Occipital lobe (tissue), 2 donors: ENCODE measurements around the gene GDF9. TPM values are rescaled to one million over a fixed set of nuclear protein-coding genes. Genes with fewer than 3 reads are reported as not detected.

Source experiments
- DNase-seq: peaks from one replicate; lab custom pipeline; 2025; lab: John Stamatoyannopoulos, UW
- total RNA-seq: library from RNA; depleted of rRNA; stranded (reverse); fragments of >200 nt; gene quantifications from one replicate; pipeline ENCODE4 v1.2.3, GENCODE V29; 2014

The GDF9 gene
- total RNA-seq, 1 donor from 2014 or later, result 1.9 TPM

DNA sequence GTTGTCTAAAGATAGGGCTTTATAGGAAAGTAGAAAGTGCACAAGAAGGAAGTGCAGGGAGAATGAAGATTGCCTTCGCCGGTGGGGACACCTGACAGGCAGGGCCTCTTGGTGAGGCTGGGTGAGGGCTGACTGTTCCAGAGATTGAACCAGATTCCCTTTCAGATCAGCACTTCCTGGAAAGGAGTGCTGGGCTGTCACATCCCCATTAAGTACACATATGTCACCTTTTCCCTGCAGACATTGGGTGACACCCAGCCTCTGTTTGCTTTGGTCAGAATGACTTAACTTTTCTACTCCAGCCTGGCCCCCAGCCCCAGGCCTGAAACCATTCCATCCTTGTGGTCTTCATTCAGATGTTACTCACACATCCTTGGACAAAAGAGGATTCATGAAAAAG, 28.4 kb downstream of the GDF9 start:
- no peak for DNase-seq

- no peak for DNase-seq
Observed at GRCh38 chr5:132836852-132837251, 29.4 kb downstream of the GDF9 start.

- no peak for DNase-seq
Observed at GRCh38 chr5:132834057-132834456, 32.2 kb downstream of the GDF9 start.

DNA sequence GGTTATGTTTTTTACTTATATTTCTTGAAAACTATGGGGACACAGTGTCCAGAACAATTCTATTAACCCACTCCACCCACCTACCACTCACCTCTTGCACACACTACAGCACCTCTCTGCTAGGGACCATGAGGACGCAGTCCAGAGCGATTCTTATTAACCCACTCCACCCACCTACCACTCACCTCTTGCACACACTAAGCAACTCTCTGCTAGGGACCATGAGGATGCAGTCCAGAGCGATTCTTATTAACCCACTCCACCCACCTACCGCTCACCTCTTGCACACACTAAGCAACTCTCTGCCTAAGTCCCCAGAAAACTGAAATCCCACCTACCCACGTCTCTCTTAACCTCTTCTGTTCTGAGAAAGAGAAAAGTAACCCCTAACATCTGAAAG, 33.7 kb downstream of the GDF9 start:
- no peak for DNase-seq

DNA sequence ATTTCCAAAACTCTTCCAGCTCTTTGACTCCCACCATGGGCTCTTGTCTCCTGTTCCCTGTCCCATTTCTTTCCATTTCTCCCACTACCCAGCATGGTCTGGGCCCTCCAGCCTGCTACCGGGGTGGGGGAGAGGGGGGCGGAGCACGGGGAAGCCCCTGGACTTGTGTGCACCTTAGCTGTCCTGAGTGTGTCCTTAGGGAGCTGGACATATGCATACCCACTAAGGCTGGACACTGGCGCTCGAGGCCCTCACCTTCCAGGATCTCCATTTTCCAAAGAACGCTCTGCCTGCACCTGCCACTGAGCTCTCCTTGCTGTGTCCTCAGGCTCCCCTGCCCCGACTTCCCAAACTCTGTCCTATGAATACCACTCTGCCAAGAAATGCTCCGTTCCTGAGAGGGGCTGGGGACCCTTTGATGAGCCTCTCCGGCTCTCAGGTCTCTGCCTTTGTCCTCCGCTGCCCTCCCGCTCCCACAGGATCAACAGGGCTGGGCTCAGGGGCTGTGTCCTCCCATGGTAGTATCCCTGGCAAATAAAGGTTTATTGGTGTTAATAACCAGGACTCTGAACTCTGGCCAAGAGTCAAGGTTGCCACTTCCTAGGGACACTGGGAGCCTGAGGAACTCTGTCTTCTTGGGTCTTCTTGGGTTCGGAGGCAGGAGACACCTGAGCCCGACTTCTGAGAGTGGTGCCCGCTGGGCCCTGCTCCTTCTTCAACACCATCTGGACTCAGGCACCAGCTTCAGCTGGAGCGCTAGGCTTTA, 35.0 kb downstream of the GDF9 start:
- no peak for DNase-seq

DNA sequence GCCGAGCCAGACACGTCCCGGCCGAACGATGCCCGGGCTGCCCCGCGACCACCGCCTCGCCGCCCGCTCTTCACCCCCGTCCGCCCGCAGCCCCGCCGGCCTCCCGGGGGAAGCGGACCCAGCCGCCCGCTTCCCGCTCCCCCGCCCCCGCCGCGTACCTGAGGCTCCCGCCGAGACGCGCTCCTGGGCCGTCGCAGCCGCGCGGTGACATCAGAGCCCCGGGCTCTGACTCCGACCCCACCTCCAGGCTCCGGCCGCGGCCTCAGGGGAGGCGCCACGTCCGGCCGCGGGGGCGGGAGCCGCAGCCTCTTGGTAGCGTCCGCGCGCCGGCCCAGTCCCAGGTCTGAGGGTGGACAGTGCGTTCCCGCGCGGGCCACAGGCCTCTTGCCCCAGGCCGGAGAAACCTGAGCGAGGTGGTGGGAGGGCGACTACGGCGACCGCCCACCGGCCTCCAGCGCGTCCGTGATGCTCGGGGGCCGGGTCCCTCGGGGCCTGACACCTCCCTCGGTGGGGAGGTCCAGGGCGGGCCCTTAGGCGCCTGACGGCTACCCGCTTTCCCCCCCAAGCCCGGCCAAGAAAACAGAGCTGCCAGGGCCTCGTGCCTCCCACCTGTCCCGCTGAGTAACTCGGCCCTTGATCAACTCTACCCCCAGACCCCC, 35.7 kb downstream of the GDF9 start, which contains the start of gene SHROOM1:
SHROOM1 (minus strand) TSS at position 212 of the 659 bp plus-strand sequence. CDS start 4,507 bp downstream, outside the sequence.
- DNase-seq, result no peak

DNA sequence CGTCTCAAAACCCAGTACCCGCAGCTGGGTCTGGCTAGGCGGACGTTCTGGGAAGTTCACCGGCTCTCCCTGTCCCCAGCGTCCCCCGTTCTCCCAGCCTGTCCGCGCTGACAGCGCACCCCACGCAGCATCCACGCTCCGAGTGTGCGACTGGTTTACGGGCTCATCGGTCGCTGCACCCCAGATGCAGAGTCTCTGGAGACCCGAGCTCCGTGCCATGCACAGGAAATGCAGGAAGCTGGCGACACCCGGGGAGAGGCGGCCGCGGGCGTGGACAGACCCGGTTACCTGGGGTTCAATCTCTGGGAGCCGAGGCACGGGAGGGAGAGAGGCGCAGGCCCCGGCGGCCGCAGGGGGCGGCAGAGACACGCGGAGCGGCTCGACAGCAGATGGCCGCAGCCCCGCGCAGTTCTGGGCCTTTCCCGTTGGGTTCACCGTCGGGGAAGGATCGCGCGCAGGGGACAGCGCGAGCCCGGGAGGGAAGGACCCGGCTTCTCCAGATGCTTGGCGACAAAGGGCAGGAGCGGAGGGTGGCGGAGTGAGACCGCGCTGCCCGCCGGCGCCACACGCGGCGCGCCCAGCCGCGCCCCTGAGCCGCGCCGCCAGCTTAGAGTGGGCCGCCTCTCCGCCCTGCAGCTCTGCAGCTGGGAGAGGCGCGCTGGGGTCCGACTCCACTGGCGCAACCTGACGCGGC, 36.4 kb downstream of the GDF9 start:
- DNase-seq, result peak; percentile 56

DNA sequence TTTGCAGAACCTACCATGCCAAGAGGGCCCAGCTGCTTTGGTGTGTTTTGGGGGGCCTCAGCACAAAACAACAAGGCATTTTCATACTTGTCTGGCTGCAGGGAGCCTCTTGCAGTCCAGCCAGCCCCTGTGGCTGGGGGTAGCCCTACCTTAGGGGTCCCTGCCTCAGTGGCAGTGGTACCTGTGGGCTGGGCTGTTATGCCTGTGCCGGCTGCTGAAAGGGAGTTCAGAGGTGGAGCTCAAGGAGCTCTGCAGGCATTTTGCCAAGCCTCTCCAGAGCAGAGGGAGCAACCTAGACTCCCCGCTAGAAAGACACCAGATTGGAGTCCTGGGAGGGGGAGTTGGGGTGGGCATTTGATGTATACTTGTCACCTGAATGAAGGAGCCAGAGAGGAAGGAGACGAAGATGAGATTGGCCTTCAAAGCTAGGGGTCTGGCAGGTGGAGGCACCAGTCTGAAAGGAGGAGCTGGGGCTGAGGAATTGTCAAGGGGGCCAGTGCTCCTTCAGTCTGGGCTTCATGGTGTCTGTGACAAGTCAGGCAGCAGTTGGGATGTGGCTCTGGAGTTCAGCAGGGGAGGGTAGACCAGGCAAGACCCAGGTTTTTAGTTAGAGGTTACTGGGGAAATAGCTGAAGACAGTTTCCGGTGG, 37.3 kb downstream of the GDF9 start:
- no peak for DNase-seq

DNA sequence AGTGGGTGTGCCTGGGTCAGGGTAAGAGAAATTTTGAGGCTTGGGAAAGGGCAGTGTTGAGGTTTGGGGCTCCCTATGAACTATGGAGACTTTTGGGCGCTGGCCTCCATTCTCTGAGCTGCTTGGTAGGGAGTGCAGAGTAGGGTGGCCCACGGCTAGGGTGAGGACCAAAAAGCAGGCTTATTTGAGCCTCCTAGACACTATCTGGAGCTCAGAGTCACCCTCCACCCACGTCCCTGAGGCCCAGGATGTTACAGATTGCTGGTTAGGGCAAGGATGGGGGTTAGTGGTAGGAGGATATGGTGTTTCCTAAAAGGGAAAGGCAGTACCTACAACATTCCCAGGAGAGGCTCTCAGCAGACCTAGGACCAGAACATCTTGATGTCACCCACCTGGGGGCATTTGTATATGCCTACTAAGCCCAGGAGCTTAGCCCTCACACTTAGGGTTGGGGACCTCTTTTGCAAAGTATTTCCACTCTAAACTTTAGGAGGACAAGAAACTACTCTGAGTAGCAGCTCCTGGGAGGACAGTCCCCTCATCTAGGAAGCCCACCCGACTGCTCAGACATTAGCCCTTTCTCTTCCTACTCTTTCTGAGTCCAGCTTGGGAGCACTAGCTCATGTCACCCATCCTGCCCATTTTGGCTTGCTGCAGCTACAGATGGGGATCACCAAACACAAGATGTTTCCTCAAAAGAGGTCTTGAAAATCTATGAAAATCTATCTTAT, 38.2 kb downstream of the GDF9 start:
- DNase-seq, result no peak

DNA sequence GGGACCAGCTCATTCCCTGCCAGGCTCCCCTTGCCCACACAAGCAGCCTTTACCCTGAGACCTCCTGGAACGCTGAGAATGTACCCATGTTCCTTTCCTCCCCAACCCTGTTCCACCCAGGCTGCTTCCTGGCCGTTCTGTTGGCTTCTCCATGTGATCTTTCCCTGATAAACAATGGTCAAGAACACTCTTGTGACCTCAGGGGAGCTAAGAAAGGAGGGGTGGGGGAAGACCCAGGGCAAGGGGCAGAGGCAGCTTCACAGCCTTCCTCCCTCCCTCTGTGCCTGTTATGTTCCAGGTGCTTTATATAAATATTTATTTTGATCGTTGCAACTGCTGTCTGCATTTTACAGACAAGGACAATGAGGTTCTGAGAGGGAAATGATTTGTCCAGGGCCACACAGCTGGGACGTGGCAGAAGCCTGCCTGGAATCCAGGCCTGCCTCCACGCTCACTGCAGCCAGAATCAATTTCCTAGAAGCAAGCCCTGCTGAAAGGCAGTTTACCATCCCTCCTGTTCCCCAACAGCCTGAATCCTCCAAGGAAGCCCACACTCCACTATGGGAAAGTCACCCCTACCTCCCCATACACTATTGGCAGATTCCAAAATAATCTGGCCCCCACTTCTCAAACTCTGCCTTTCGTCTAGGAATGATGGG, 39.7 kb downstream of the GDF9 start:
- DNase-seq, result no peak

DNA sequence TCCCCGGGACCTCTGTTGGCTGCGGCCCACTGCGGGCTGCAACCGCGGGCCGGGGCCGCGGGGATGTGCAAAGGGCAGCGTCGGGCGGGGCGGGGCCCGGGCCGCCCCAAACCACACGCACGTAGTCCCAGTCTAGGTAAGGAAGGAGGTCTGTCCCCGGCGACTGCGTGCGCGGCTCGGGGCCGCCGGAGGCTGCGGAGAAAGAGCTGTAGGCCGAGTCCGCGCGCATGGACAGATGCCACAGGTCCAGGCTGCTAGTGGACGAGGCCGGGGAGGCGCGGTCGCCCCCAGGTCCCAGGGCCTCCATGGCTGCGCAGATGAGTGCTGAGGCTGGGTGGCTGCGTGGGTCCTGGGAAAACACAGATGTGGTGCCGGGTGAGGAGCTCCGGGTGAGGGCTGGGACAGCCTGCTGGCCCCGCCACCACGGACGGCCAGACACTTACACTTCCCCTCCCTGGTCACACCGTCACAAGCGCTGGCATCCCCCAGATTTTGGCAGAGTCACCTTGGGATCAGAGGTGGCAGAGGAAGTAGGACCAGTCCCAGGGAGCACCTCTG, 40.4 kb downstream of the GDF9 start:
- no peak for DNase-seq

DNA sequence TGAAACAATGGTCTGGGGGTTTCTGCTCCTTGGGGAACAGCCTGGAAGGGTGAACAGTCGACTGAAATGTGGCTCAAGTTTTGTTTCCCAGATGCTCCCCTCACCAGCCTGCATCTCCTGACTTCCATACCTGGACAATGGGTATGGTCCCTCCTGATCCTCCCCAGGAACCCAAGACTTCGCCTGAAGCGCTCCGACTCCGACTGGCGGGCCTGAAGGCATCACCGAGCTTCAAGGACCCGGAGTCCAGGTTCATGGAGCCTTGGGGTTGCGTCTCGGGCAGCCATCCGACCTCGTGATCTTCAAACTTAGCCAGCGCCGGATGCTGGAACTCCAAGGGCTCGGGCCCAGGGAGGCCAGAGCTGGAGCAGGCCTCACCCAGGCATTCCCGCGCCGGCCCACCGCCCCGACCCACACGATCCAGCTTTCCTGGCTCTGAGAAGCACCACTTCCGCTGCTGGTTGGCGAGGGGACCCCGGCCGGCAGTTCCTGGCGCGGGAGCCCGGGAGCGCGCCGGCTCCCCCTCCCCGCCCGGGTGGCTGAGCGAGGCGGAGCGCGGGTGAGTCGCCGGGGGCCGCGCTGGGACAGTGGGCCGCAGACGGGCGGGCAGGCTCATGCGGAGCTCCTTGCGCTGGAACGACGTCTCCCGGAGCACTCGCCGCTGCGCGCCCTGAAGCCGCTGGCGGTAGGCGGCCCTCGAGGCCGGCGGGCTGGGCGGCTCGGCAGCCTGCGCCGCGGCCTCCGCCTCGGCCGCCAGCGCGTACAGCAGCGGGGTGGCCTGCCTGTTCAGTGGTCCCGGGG, 41.0 kb downstream of the GDF9 start:
- DNase-seq, result no peak

DNA sequence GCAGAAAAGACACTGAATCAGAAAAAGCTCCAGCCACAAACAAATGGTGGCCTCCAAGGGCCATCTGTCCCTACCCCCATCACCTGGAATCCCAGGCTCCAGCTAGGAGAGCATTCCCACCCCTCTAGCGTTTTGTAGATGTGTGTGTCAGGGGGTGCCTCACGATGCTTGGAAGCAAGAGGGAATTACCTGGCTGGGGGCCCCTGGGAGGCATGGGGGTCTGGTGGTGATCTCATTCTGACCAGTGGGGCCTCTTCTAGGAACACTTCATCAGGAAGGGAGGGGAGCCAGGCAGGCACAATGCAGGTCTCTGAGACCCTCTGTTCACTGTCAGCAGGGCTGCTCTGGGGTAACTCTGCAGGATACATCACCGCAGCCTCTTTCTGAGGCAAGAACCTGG, 41.8 kb downstream of the GDF9 start:
- DNase-seq, result no peak

DNA sequence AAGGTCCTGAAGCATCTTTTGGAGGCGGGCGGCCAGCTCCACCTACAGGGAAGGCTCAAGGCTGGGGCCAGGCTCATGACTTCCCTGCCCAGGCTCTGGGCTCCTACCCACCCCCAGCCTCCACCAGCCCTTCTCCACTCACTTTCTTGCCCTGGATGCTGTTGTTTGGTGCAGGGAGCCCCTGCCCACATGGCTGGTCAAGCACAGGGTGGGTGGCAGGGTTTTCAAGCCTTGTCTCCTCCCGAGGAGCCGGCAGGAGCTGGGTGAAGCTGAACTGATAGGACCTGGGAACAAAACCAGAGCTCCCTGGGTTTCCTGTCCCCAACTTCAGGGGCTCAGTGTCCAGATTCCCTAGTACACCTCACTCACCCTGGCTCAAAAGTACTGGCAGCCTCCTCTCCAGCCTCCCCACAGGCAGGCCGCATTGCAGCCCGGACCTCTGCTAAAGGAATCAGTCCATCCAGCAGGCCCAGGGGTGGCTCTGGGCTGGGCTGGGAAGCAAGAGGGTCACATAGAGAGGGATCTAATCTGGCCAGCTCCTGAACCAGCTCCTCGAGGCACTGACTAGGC, 42.7 kb downstream of the GDF9 start:
- no peak for DNase-seq

GRCh38 chr5:132822650-132823480, 43.4 kb downstream of the GDF9 start:
- no peak for DNase-seq

GRCh38 chr5:132821791-132822190, 44.5 kb downstream of the GDF9 start:
- DNase-seq, result no peak

- DNase-seq, result no peak
Observed at GRCh38 chr5:132821350-132821749, 44.9 kb downstream of the GDF9 start.

- peak; percentile 91 for DNase-seq
Observed at GRCh38 chr5:132820162-132820754, 46.0 kb downstream of the GDF9 start.
